ENCODE results near the gene GMEB1.

Gene GMEB1

DNA sequence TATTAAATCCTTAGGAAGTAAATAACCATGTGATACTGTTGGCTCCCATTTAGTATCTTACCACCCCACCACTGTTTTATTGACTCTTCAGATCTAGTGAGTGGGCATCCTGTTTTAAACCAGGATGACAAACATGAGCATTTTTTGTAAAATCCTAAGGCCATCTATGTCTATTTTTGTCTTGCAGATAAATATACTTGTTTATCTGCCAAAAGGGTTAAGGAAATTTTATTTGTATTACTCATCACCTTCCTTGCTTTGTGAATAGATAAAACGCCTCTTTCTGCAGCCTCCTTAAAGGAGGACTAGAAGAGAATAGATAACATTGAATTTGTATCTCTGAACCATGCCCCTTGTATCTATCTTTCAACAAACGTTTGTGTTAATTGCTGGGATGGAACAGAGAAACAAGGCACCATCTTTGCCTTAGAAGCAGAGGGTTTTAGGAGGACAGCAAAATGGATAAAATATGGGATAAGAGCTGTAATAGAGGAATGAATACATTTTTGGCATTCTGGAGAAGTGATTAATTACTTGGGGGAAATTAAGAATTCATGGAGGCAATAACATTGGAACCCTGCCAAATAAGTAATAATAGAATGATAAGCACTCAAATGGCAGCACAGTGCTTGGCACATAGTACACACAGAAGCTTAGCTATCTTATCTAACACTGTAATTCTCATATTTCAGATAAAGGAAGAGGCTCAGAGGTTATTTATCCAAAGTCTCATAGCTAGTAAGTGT is 82.9 kb downstream of the GMEB1 start:
- DNase-seq (ENCODE audit: low spot score): peak; percentile 56

DNA sequence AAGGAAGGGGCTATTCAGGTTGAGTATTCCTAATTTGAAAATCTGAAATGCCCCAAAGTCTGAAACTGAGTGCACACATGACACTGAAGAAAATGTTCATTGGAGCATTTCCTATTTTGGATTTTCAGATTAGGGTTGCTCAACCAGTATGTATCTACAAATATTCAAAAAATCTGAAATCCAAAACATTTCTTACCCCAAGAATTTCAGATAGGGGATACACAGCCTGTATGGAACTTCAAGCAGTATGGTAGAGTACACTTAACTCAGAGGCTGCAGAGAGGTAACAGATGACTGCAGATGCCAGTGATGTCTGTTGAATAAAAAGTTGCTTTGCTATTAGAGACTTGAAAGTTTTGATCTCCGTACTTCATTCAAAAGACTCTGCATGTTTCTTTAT is 87.1 kb downstream of the GMEB1 start:
- no peak for DNase-seq (ENCODE audit: low spot score)

DNA sequence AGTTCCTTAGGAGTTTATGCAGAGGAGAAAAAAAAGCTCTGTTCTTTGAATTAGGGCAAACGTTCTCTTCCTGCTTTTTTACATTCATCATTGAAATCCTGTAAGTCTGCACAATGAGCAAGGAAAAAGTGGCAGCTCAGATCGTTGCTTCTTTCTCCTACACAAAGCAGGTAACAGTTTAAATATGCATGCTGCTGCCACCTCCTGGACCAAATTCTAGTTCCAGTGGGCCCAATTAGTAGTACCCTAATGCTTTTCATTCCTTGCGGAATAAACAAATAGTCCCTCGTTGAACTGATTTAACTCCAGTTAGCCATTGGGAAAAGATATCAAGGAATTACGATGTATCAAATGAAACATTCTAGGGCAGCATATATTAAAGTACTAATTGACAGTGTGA is 88.3 kb downstream of the GMEB1 start:
- DNase-seq (ENCODE audit: low spot score): no peak

DNA sequence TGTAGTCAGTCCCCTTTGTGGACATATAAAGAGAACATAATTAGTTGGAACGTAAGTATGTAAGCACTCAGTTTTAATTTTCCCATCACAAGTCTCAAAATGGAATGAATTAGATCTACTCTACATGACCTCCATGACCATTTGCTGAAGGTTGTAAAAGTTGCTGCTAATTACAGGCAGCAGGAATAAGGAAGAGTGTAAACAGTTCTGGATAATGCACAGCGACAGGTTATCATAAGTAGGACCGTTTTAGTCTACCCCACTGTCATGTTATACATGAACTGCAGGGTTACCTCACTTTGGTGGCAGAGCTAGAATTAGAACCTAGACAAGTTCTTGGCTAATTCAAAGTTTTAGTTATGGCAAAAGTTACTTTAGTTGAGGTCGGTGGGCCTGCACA is 89.8 kb downstream of the GMEB1 start:
- no peak for DNase-seq (ENCODE audit: low spot score)

DNA sequence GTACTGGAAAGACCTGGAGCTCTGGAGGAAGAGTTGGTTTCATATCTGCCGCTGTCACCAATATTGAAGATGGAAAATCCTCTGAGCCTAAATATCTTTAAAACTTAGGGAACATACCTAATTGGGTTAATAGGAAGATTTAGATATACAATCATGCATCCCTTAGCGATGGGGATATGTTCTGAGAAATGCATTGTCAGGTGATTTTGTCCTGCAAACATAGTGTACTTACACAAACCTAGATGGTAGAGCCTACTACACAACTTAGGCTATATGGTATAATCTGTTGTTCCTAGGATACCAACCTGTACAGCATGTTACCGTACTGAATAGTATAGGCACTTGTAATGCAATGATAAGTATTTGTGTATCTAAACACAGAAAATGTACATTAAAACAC is 90.7 kb downstream of the GMEB1 start:
- no peak for DNase-seq (ENCODE audit: low spot score)

DNA sequence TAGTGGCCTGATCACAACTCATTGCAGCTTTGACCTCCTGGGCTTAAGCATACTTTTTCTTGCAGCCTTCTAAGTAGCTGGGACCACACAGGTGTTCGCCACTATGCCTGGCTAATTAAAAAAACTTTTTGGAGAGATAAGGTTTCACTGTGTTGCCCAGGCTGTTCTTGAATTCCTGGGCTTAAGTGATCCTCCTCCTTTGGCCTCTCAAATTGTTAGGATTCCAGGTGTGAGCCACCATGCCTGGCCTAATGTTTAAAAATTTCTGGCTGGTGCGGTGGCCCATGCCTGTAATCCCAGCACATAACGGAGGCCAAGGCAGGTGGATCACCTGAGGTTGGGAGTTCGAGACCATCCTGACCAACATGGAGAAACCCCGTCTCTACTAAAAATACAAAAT is 92.6 kb downstream of the GMEB1 start:
- no peak for DNase-seq (ENCODE audit: low spot score)

DNA sequence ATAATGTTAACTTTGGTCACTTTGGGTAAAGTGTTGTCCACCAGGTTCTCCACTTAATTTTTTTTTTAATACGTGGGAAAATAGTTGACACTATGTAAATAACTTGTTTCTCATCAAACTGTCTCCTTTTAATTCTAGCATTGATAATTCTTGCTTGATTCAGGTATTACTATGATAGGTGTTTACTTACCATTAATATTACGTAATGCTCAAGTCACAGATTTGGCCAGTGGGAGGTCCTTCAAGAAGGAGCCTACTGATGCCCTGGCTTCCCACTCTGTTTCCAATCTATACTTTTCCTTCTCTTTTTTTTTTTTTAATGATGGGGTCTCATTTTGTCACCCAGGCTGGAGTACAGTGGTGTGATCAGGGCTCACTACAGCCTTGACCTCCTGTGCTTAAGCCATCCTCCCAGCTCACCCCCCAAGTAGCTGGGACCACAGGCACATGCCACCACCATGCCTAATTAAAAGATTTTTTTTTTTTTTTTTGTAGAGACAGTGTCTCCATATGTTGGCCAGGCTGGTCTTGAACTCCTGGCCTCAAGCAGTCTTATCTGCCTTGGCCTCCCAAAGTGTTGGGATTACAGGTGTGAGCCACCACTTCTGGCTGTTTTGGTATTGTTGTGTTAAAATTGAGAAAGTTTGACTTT is 98.1 kb downstream of the GMEB1 start:
- DNase-seq (ENCODE audit: low spot score): no peak
